GM21423 (cell line): ENCODE results near the gene CIBAR2.
"Not testable (repeated sequence)": the region's sequence is repeated elsewhere in the genome, so short reads cannot be mapped to it uniquely, and the experiment has no call there.

ENCODE experiments used
- ATAC-seq: cut with Tn5 transposase; IDR thresholded peaks from one replicate; pipeline ENCODE4 v1.9.1; 2021; ENCODE audit warnings: mild to moderate bottlenecking, moderate library complexity; ENCODE audit not compliant: unreplicated experiment

Gene CIBAR2

DNA sequence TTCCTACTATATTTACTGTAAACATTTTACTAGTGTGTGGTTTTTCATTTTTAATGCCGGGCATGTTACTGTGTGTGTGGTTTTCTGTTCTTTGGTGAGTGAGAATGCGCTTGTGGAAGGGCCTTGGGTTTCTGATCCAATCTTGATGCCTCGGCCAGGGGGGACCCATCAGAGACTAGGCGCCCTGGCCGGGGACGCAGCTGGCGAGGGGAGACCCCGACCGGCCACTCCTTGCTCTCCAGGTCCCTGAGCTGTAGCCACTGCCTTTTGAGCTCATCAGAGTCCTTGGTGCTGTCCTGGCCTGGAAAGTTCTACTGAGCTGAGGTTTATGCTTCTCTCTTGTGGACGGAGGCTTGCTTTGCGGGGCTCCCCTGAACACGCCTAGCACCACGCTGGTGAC, 47.2 kb downstream of the CIBAR2 start:
- no peak for ATAC-seq

DNA sequence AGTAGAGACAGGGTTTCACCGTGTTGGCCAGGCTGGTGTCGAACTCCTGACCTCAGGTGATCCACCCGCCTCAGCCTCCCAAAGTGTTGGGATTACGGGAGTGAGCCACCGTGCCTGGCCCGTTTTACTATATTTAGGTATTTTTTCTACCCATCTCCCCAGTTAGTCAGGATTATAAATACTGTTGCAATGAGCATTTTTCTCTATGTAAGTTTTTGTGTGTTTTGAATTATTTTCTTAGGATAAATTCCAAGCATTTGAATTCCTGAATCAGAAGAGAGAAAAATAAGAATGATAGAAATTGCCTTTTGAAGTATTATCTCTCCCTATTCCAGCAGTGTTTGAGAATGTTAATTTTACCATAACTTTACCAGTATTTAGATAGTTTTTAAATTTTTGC, 48.1 kb downstream of the CIBAR2 start:
- ATAC-seq, result no peak

DNA sequence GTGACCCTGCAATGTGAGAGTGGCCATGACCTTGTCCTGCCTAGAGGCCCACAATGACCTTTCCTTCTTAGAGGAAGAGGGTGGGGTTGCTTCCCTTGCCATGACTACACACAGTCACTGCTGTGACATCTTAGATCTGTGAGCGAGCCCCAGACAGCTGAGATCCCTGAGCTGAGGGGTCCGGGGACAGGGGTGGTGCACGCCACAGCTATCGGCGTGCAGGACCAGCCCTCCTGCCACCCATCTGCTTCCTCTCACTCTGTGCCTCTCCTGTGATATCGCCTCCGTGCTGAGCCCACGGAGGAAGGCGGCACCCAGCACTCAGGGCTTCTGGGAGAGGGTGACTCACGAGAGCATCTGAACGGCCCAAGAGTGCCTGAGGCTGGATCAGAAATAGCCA, 49.4 kb downstream of the CIBAR2 start:
- ATAC-seq, result no peak

DNA sequence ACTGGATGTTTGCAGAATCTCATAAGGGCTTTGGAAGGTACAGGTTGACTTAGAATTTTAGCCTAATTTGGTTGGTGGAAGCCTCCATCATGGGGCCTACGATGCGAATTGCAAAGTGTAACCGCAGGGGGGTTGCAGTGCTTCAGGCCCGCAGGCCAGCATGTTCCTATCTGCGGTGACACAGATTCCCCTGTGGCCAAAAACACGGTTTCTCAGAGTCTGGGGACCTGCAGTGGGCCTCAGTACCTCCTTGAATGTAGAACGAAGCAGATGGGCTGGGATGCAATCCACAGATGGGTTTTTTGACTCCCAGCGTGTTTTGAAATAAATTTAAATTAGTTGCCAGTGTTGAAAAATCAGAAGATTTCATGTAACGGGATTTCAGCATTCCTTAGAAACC, 49.9 kb downstream of the CIBAR2 start:
- ATAC-seq, result no peak

DNA sequence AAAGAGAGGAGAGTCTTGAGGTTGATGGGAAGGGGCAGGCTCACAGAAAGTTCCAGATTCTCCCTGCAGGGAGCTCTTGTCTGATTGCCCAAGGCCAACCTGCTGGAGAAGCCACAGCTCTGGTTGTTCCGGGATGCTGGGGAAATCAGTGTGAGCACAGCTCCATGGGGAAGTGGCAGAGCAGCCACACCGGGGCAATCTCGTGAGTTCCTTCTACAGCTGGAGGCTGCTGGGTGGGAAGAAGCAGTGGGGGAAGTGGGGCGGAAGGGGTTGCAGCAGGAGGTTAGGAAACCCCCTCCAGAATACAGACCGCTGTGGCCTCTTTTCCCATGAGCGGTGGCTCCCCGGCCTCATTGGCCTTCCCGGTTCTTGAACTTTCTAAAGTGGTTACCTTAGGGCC, 50.7 kb downstream of the CIBAR2 start:
- no peak for ATAC-seq

DNA sequence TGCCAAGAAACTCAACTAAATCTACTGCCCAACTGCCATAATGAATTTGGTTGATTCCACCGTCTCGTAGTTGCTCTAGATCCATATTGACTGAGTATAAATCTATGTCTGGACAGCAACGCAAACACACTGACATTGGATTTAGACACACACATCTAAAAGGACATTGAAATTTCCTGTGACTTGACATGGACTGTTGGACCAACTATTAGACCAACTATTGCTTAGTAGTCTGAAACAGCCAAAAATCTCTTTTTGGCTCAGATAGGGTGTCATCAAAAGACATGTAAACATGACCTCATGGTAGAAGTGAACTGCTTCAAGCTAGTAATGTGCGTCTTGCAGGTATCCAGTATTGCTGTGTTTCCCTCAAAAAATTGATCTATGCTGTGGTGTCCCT, 53.4 kb downstream of the CIBAR2 start:
- no peak for ATAC-seq

DNA sequence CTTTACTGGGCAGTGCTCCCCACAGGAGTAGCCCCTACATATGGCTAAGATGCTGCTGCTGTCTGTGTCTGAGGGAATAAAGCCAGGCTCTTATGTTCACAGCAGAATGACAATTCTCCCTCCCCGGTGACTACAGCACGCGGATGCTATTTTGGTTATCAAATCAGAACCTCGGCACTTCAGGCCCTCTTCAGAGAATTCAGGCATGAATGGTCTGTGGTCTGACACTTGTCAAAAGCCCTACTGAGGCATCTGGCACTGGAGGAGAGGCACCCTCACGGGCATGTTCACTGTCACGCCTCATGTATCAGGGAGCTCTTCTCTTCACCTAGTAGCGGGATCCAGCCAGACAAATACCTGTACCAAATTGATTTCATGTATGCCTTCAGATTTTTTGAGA, 54.3 kb downstream of the CIBAR2 start:
- ATAC-seq, result no peak

DNA sequence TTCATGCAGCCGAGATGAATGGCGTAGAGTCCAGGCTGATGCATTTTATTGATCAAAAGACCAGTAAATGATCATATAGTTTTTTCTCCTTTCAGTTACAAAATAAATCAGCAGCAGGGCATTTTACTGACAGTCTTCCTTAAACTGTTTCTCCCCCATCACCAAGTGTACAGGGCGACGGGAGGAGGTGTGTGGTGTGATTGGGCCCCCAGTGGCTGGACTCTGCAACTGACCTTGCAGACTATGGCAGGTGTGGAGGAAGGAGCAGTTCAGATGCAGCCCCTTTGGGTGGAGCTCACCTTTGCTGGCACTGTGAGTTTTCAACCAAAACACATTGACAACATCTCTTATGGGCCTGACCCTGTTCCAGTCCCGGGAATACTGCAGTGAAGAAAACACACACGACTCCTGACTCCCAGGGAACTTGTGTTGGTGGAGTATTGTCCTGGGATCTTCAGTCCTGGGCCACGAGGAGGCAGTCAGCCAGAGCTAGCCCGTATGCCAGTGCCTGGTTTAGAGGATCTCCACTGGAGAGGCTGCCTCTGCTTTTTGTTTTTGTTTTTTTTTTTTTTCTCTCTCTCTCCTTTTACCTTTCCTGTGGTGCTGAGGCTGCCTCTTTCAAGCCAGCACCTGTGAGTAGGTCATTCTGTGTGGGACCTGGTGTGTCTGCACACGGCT, 54.9 kb downstream of the CIBAR2 start:
- ATAC-seq, result no peak

DNA sequence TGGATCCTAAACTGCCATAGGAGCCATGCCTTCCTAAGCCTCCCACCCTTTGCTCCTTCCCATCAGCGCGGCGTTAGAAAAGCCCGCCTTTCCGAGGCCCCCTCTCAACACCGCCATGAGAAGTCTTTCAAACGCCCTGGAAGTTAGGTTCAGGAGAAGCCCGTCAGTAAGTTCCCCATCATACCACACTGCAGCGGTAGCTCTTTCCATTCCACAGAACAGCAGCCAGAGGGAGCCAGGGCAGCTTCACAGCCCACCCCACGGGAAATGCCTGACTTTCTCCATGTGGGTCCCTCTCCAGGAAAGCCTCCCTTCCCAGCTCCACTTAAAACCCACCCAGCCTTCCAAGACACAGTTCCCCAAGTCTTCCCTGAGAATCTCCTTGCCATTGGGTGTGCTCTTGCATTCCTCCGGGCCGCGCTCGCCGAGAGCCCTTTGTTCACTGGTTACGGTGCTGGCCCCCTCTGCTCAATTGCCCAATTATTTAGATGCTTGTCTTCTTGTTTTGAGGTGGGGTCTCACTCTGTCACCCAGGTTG, 56.0 kb downstream of the CIBAR2 start:
- ATAC-seq, result no peak

DNA sequence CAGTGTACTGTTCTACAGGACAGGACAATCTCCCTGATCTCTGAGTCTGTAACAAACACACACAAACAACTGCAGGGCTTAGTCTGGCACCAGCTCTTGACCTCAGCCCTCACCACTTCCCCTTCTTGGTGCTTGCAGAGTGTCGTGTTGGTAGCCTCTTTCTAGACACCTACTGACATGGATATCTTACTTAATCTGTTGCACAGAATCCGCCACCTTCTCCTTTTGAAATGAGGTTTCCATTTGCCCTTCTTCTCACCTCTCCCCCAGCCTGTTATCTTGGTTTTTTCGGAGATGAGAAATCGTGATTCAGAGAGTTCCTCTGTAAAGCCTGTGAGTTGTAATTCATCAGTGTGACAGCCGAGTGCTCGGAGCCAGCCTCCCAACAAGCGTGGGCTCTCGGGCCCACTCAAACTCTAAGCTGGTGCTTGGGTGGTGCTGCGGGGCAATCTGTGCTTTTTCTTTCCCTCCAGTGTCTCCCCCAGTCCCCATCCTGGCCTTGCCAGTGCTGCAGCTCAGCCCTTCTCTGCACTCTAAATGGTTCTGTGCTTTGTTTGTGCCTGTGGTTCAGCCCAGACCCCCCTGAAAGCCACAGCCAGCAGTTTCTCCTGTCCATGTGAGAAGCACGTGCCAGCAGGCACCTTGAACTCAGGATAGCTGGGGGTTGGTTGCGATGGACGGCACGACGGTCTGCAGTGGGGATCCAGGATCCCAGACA, 56.6 kb downstream of the CIBAR2 start:
- peak; percentile 90 for ATAC-seq

DNA sequence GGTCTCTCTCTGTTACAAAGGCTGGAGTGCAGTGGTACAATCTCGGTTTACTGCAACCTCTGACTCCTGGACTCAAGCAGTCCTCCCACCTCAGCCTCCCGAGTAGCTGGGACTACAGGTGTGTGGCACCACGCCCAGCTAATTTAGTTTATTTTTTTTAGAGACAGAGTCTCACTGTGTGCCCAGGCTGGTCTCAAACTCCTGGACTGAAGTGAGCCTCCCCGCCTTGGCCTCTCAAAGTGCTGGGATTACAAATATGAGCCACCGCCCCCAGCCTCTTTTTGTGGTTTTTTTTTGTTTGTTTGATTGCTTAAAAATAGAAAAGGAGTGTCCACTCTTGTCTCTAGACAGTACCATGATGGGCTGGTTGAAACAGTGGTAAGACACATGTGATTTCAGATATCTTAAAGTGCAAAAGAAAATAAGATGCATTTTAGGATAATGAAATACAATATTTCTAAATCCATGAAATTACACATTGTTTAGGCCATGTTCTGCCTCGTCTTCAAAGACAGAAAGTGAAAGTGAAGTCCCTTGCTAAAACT, 57.3 kb downstream of the CIBAR2 start:
- ATAC-seq, result no peak

DNA sequence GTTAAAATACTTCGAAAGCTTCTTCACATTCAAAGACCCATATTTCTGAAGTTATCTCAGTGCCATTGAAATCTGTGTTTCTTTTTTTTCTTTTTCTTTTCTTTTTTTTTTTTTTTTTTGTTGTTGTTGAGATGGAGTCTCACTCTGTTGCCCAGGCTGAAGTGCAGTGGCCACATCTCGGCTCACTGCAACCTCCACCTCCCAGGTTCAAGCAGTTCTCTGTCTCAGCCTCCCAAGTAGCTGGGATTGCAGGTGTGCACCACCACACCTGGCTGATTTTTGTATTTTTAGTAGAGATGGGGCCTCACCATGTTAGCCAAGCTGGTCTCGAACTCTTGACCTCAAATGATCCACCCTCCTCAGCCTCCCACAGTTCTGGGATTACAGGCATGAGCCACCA, 58.0 kb downstream of the CIBAR2 start:
- not testable (repeated sequence) for ATAC-seq

DNA sequence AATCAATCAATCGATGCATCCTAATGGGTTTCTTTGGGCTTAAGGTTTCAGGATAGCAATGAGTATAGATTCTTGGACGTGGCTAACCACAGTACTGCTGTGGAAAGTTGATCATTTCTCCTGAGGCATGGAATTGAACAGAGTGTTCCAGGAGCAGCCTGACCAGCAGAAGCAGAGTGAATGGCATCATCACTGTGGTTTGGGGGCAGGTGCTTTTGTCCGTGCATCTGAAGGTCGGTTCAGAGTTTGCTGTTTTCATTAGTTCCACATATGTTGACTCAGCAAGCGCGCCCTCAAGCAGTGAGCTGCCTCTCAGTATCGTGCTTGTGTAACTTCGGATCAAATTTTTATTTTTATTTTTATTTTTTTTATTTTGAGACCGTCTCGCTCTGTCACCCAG, 59.7 kb downstream of the CIBAR2 start:
- no peak for ATAC-seq

DNA sequence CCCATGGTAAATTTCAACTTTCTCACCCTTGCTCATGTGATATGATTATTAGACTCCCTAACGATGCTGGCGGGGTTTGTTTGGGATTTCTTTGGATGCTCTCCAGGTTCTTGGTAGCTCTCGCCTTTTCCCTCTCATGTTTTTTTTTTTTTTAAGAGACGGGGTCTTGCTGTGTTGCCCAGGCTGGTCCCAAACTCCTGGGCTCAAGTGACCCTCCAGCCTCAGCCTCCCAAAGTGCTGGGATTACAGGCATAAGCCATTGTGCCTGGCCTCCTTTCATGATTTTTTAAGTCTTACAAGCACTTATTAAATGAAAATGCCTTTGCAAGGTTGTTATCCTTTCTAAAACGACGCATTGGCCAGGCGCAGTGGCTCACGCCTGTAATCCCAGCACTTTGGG, 60.6 kb downstream of the CIBAR2 start:
- no peak for ATAC-seq

DNA sequence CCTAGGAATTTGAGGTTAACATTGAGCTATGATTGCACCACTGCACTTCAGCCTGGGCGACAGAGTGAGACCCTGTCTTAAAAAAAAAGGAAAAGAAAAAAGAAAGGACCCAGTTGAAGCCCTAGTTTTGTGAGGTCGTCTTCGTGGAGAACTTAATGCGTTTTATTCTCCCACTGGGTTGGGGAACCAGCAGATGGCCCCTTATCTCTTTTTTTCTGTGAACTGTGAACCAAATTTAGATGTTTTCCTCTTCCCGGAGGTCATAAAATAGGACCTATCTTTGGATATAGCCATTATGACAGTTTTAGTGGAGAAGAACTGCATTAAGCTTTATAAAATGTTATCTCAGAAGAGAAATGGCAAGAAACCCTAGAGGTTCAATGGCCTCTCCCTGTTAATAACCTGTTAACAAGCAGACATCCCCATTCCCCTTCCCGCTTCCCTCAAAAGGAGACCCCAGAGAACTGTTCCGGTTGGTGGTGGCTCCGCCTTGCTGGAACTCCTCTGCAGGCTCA, 61.1 kb downstream of the CIBAR2 start:
- no peak for ATAC-seq

DNA sequence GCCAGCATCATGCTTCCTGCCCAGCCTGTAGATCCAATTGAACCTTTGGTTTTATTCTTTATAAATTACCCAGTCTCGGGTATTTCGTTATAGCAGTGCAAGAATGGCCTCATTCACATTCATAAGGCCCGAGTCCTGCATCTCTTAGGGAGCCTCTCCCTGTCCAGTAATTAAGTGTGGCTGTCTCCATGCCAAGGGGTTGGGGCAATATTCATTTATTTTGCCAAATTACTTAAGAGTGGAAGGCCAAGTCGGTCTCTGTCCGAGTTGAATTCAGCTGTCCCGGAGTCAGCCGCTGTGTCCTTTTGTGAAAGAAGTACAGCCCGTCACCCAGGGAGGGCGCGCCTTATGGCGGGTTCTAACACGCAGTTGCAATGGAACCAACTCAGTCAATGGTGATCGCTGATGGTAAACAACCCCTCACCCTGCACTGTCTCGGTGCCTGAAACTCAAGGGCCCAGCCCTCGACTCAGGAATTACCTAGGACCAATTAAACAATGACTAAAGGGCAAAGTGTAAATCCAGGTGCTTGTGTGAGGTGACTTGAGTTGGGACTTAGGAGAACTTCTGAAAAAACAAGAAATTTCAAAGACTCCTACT, 62.5 kb downstream of the CIBAR2 start:
- ATAC-seq, result no peak

DNA sequence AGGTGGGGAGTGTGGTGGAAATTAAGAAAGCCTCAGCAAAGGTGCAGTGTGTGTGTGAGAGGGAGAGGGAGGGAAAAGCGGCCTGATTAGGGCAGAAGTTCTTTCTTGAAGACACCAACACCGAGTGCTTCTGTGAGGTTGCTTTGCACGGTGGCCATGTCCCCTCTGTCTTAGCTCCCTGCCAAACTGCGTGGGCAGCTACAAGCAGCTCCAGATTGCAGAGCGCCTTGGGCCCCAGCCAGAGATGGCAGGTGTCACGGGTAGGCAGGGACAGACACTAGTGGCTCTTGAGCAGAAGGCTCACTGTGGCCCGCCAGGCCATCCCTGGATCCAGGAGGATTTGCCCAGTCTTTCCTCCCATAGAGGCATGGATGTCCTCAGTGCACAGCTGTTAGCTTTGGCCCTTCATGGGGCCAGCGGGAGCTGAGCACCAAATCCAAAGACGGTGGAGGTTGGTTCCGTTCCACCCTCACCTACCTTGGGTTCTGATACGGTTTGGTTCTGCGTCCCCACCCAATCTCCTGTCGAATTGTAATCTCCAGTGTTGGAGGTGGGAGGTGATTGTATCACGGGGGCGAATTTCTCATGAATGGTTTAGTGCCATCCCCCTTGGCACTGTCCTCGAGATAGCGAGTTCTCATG, 63.2 kb downstream of the CIBAR2 start:
- no peak for ATAC-seq
